HG03558 (cell line): ENCODE data around the gene CORIN.
"Not testable (repeated sequence)": the region's sequence is repeated elsewhere in the genome, so short reads cannot be mapped to it uniquely, and the experiment has no call there.

Experiments
- ATAC-seq: cut with Tn5 transposase; IDR thresholded peaks from one replicate; pipeline ENCODE4 v1.9.1; 2021; ENCODE audit warnings: moderate number of reproducible peaks; ENCODE audit not compliant: unreplicated experiment; ENCODE audit errors: extremely low read depth

Gene CORIN

DNA sequence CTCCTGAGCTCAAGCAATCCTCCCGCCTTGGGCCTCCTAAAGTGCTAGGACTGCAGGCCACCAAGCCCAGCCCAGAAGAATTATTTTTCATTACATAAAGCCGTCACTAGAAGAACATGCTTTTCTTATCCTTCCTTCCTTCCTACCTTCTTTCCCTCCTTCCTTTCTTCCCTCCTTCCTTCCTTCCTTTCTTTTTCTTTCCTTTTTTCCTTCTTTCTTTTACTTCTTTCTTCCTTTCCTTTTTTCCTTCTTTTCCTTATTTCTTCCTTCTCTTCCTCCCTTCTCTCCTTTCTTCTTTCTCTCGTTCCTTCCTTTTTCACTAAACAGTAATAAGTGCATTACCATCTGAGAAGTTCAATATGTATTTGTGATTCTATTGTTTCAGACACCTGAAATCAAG is 231.4 kb downstream of the CORIN start:
- ATAC-seq = no peak

- ATAC-seq = no peak
Observed at GRCh38 chr4:47598896-47599295, 239.0 kb downstream of the CORIN start.

- no peak for ATAC-seq
Observed at GRCh38 chr4:47598320-47598719, 239.5 kb downstream of the CORIN start.

GRCh38 chr4:47597696-47598095 is 240.2 kb downstream of the CORIN start:
- no peak for ATAC-seq

GRCh38 chr4:47590325-47590724 is 247.5 kb downstream of the CORIN start:
- no peak for ATAC-seq

DNA sequence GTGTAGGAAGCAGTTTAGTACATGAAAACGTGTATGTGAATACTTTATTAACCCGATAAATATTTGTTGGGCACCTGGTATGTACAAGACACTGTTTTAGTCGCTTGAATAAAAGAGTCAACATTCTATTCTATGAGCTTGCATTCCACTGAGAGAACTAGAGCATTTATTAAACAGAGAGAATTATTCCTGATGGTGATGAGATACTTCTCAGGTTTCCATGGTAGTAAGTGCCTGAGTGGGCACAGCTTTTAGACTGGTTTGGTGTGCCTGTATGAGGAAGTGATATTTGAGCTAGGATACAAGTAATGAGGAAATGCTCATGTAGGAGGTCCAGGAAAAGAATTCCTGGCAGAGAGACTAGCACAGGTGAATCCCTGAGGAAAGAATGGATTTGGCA is 258.6 kb downstream of the CORIN start:
- no peak for ATAC-seq

- ATAC-seq = no peak
Observed at GRCh38 chr4:47577779-47578553, 259.9 kb downstream of the CORIN start.

GRCh38 chr4:47572981-47573380 is 264.9 kb downstream of the CORIN start:
- no peak for ATAC-seq

GRCh38 chr4:47570816-47571215 is 267.1 kb downstream of the CORIN start:
- ATAC-seq = no peak

DNA sequence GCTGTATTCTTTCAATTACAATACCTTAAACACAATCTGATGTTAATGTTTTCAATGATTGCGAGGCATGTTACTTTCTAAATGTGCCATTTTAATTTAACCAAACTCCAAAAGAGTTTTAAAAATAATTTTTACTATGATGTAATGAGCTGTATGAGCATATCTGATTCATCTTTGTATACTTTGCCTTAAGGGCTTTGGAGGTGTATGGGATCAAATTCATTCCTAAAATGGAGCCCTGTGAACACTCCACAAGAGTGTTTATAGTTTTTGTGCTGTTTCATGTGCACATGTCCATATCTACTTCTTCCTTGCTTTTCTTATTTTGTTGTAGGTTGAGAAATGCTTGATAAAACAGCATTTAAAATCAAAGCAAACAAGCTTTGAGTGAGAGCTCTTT is 270.4 kb downstream of the CORIN start:
- ATAC-seq = no peak

DNA sequence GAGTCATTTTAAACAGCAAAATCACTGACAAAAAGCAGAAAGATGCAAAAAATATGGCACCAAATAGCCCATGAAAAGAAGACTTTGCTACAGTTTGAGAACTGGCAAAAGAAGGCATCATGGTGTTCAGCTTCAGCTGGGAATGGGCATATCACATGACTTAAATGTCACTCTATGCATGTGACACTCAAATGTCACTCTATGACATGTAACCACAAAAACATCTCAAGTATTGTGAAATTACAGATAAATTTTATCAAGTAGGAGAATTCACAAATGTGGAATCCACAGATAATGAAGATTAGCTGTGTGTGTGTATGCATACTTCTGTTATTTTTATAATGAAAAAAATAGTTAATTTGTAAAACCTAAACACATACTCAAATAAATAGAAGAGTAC is 270.9 kb downstream of the CORIN start:
- ATAC-seq = no peak

GRCh38 chr4:47566566-47566965 is 271.3 kb downstream of the CORIN start:
- no peak for ATAC-seq

DNA sequence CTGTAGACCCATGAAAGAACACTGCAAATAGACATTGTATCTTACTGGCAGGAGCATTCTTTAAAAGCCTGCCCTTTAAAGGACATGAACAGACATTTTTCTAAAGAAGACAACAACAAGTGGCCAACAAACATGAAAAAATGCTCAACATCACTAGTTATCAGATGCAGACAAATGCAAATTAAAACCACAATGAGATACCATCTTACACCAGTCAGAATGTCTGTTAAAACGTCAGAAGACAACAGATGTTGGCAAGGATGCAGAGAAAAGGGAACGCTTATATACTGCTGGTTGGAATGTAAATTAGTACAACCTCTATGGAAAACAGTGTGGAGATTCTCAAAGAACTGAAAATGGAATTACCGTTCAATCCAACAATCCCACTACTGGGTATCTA is 275.6 kb downstream of the CORIN start:
- no peak for ATAC-seq

DNA sequence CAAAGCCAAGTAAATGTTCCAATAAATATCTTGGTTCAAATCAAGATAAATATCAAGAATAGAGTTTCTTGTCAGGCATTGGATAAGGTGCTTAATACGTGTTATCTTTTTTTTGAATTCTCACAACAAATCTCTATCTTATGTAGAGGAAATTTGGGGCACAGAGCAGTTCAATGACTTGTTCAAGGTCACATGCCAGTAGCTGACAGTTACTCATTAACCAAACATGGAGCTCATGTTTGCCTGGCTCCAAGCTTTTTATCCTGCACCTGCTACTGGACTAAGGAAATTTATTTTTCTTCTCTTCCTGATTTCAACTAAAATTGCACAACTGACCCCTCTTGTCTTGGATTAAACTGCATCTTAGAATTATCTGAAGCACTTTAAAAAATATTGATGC is 276.5 kb downstream of the CORIN start:
- ATAC-seq = no peak

GRCh38 chr4:47560682-47561081 is 277.2 kb downstream of the CORIN start:
- ATAC-seq = no peak

GRCh38 chr4:47557255-47557654 is 280.6 kb downstream of the CORIN start:
- no peak for ATAC-seq

DNA sequence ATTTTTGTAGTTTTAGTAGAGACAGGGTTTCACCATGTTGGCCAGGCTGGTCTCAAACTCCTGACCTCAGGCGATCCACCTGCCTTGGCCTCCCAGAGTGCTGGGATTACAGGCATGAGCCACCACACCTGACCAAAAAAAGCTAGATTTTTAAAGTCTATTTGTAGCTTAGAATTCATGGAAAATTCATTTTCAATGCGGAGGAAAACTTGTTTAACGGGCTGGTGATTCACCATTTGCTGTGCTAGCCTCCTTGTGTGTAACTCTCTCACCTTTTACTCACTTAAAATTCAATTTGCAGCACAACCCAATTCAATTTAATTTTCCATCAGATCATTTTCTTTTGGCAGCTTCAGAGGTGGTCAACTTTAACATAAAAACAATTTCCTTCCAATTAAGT is 281.9 kb downstream of the CORIN start:
- ATAC-seq = not testable (repeated sequence)

- no peak for ATAC-seq
Observed at GRCh38 chr4:47553329-47554125, 284.3 kb downstream of the CORIN start.

DNA sequence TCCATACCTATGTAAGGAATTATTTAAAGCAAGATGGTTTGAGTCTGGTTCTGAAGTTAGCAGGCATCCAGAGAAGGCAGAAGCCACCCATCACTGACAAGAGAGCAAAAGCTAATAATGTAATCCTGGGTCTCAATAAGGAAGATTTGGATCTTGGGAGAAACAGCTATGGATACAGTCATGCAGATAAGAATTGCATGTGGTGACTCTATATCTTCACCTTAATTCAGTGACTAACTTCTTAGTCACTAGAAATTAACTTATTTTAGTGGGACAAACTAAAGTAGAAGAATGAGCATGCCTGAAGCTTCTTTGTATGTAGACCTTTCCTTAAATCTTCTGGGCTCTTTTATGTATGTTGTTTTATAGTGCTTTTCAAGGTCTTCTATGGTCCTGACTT is 286.2 kb downstream of the CORIN start:
- ATAC-seq = no peak

DNA sequence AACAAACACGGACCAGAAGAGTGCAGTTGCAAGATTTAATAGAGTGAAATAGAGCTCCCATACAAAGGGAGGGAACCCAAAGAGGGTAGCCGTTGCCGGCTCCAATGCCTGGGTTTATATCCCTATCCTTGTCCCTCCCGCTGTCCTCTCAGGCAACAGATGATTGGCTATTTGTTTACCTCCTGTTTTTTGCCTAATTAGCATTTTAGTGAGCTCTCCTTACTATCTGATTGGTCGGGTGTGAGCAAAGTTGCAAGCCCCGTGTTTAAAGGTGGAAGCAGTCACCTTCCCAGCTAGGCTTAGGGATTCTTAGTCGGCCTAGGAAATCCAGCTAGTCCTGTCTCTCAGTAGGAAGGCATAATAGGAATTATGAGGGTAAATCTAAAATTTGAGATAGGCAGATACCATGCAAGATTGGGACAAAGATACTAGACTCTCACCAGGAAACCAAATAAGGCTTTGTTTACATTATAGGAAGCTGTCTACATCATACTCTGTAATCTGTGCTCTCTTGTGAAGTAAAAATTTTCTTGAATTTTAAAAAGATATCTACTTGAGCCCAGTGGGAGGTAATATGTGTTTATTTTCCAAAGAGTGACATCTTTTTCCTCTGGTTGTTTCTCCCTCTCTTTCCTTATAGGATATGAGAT is 286.8 kb downstream of the CORIN start:
- ATAC-seq = no peak

GRCh38 chr4:47550357-47550756 is 287.5 kb downstream of the CORIN start:
- not testable (repeated sequence) for ATAC-seq
